ENCODE data around the gene IL36RN. TPM values are rescaled to one million over a fixed set of nuclear protein-coding genes. Genes with fewer than 3 reads are reported as not detected.

IL36RN gene
- total and polyA plus RNA-seq, 2 of the 13 experiments (the other 11 are each of a cell fraction or from before 2014, with no cell fraction given) = not detected

DNA sequence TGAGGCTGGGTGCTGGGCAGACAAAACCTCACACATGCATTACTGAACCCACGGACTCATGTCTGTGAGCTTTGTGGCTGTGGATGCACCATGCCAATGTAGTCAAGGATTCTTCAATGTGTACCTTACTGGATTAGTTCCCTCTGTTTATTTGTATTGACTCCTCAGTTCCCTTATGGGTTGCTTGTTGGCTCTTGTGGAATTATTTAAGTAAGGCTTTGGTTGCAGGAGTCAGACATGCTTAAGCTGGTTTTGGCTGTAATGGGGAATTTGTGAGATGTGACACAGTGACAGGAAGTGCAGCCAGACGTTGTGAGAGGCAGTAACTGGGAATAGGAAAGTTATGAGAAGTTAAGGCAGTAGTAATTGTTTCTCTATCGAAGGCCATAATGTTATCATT is 54.8 kb downstream of the IL36RN start:
- no peak overlapping the region for H3K4me3 ChIP-seq (replicated peaks in 1 of 3; ENCODE audit: insufficient read depth in 1 of 3, low read depth in 2 of 3, low read length in 3 of 3)
- no peaks in the 10 kb centered on the region for H3K36me3 ChIP-seq (replicated peaks in 1 of 2; ENCODE audit: control insufficient read depth in 1 of 2, insufficient read depth in 2 of 2, low read length in 2 of 2)
- no peaks in the 10 kb centered on the region for H3K9me3 ChIP-seq (ENCODE audit: low read length)
- H3K4me1 ChIP-seq (ENCODE audit: insufficient read depth, low read length) = peaks cover 47% of the 10 kb centered on the region
- WGBS (ENCODE audit: low lambda C conversion rate) = 29% methylated on average over 3 of the region's 3 CpGs
- FAIRE-seq (no peak), ATAC-seq (no peak), DNase-seq (ENCODE audit: low spot score) (no peak)
- no peaks in the 10 kb centered on the region for H3K79me2 ChIP-seq (ENCODE audit: insufficient read depth, low read length)
- ChIA-PET POLR2A (interaction anchor here (1.0 to 2.4 kb wide), 4 partner anchors 9 to 17 kb away, joined by 3 to 11 read pairs (median 4); partner anchors contain the start of gene IL1RN), CTCF (ENCODE audit: low intra/inter-chr PET ratio, low total read pairs) (interaction anchor here (1.4 kb wide), 1 partner anchor 34 kb away, joined by 4 read pairs; no protein-coding TSS in a partner anchor)
- no TSS peak for BruUV-seq (replicated peaks)
- intact Hi-C loops (cut with micrococcal nuclease; ENCODE audit: unreplicated experiment) (no loop called here), in situ Hi-C loops (cut with HindIII; ENCODE audit: extremely low pct_ligation_motif_present, low pct_unique_long_range_greater_than_20kb) (no loop called here)
- H3K27me3 ChIP-seq (ENCODE audit: control insufficient read depth in 1 of 2, insufficient read depth in 2 of 2, low read length in 2 of 2) = peaks cover 2 to 37% of the 10 kb centered on the region in 2 experiments; a peak in 4 of 5 replicates
- H2AFZ ChIP-seq (ENCODE audit: low read length) = no peak overlapping the region
- H3K9ac ChIP-seq (ENCODE audit: insufficient read depth, low read depth, low read length) = no peak overlapping the region
- H4K20me1 ChIP-seq (ENCODE audit: insufficient read depth, low read length) = no peaks in the 10 kb centered on the region
- no peak overlapping the region for H3K27ac ChIP-seq (ENCODE audit: extremely low read length, insufficient read depth, low read length)
- TF ChIP-seq XBP1 (CRISPR knock-in tag; IDR thresholded peaks at IDR 0.05) = no peak
- no peak for TF ChIP-seq GABPA (IDR thresholded peaks at IDR 0.05; ENCODE audit: low read depth, low read length)
- peak; percentile 27; the same call in 1 of the 2 replicates for TF ChIP-seq GABPA (CRISPR knock-in tag; IDR thresholded peaks at IDR 0.05; ENCODE audit: low read depth)
- peak overlapping the region; percentile 13; the same call in 1 of the 2 replicates for H3K4me2 ChIP-seq (ENCODE audit: low read depth, low read length)

Small RNAs within 50 kb of the gene (small RNA-seq; reads per million reads assigned to genes)
- gene RNU6-1180P (ENCODE audit: insufficient read depth in 2 of 3, insufficient read length in 3 of 3, low read depth in 2 of 3, low replicate concordance in 1 of 3) = 0.20 to 1.9 (median 0.98) reads per million in 3 experiments

Other genes starting within 250 kb of the IL36RN start
- gene IL1B, start 222.4 kb upstream of the IL36RN start, total RNA-seq (2016; rRNA removed; fragmentation: Illumina TruSeq; extraction: Trizol) = not detected in 2 replicates
- 0.08 and 0.18 TPM in 2 replicates for gene IL1B, start 222.4 kb upstream of the IL36RN start, polyA plus RNA-seq (2011; rRNA removed)
- not detected in 2 replicates for gene IL37, start 148.0 kb upstream of the IL36RN start, total RNA-seq (2016; rRNA removed; fragmentation: Illumina TruSeq; extraction: Trizol)
- 0.16 TPM in 1 of 2 replicates, not detected in the other for gene IL37, start 148.0 kb upstream of the IL36RN start, polyA plus RNA-seq (2011; rRNA removed)
- gene IL36G, start 81.2 kb upstream of the IL36RN start, total RNA-seq (2016; rRNA removed; fragmentation: Illumina TruSeq; extraction: Trizol) = not detected in 2 replicates
- 0.14 TPM in 1 of 2 replicates, not detected in the other for gene IL36G, start 81.2 kb upstream of the IL36RN start, polyA plus RNA-seq (2011; rRNA removed)
- not detected in 2 replicates for gene IL36A, start 53.7 kb upstream of the IL36RN start, total RNA-seq (2016; rRNA removed; fragmentation: Illumina TruSeq; extraction: Trizol)
- not detected in 2 replicates for gene IL36A, start 53.7 kb upstream of the IL36RN start, polyA plus RNA-seq (2011; rRNA removed)
- gene IL36B, start 6.3 kb upstream of the IL36RN start, total RNA-seq (2016; rRNA removed; fragmentation: Illumina TruSeq; extraction: Trizol) = not detected in 2 replicates
- gene IL36B, start 6.3 kb upstream of the IL36RN start, polyA plus RNA-seq (2011; rRNA removed) = not detected in 2 replicates
- not detected in 2 replicates for gene IL1F10, start 8.8 kb downstream of the IL36RN start, total RNA-seq (2016; rRNA removed; fragmentation: Illumina TruSeq; extraction: Trizol)
- gene IL1F10, start 8.8 kb downstream of the IL36RN start, polyA plus RNA-seq (2011; rRNA removed) = not detected in 2 replicates
- 21.1 and 21.2 TPM in 2 replicates for gene IL1RN, start 68.4 kb downstream of the IL36RN start, total RNA-seq (2016; rRNA removed; fragmentation: Illumina TruSeq; extraction: Trizol)
- 101 and 142 TPM in 2 replicates for gene IL1RN, start 68.4 kb downstream of the IL36RN start, polyA plus RNA-seq (2011; rRNA removed)
- 8.6 and 9.4 TPM in 2 replicates for gene PSD4, start 114.8 kb downstream of the IL36RN start, total RNA-seq (2016; rRNA removed; fragmentation: Illumina TruSeq; extraction: Trizol)
- gene PSD4, start 114.8 kb downstream of the IL36RN start, polyA plus RNA-seq (2011; rRNA removed) = 5.8 and 9.1 TPM in 2 replicates
- gene PAX8, start 219.7 kb downstream of the IL36RN start, total RNA-seq (2016; rRNA removed; fragmentation: Illumina TruSeq; extraction: Trizol) = 1.3 and 1.5 TPM in 2 replicates
- gene PAX8, start 219.7 kb downstream of the IL36RN start, polyA plus RNA-seq (2011; rRNA removed) = 8.1 and 8.8 TPM in 2 replicates

Data from HepG2 (cell line).